HG02588 (cell line): Measurements from ENCODE around the gene NUP205.
"Not testable (repeated sequence)": the region's sequence is repeated elsewhere in the genome, so short reads cannot be mapped to it uniquely, and the experiment has no call there.

ENCODE experiments used
- ATAC-seq: cut with Tn5 transposase; IDR thresholded peaks from one replicate; pipeline ENCODE4 v1.9.1; 2021; ENCODE audit warnings: mild to moderate bottlenecking, moderate library complexity; ENCODE audit not compliant: unreplicated experiment

NUP205 gene

GRCh38 chr7:135664046-135664589 is 106.4 kb downstream of the NUP205 start:
- ATAC-seq, result no peak

DNA sequence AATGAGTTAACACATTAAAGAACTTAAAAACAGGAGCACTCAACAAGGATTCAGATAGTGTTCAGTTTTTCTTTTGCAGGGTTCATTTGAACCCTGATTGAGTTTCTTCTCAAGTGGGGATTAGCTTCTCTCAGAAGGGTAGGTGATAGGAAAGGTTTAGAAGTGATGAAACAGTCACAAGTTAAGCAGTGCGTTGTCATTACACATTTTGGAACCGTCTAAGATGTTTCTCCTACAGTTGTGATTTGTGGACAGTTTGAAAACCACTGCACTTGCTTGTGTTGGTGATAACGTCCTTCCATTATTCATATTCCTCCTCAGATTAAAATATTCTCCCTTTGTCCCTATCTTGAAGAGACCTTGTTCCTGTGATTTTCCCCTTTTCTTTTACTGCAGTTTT is 107.3 kb downstream of the NUP205 start:
- no peak for ATAC-seq

- no peak for ATAC-seq
These were observed 108.4 kb downstream of the NUP205 start for GRCh38 chr7:135666156-135666555.

DNA sequence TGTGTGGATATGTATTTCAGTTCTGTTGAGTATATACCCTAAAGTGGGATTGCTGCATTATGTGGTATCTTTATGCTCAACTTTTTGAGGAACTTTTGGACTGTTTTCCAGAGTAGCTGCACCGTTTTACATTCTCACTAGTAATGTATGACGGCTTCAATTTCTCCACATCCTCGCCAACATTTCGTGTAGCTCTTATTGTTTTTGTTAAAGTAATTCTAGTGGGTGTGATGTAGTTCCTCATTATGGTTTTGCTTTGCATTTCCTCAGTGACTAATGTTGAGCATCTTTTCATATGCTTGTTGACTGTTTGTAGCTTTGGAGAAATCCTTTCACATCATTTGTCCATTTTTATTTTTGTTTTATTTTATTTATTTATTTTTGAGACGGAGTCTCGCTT is 109.1 kb downstream of the NUP205 start:
- no peak for ATAC-seq

DNA sequence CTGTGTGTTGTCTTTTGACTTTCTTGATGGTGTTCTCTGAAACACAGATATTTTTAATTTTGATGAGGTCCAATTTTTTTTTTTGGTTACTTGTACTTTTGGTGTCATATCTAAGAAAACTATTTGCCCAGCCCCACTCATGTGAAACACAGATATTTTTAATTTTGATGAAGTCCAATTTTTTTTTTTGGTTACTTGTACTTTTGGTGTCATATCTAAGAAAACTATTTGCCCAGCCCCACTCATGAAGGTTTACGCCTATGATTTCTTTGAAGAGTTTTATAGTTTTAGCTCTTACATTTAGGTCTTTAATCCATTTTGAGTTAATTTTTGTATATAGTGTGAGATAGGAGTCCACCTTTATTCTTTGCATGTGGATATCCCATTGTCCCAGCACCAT is 109.9 kb downstream of the NUP205 start:
- ATAC-seq, result not testable (repeated sequence)

GRCh38 chr7:135668852-135669395 is 111.2 kb downstream of the NUP205 start:
- not testable (repeated sequence) for ATAC-seq

GRCh38 chr7:135669774-135670173 is 112.1 kb downstream of the NUP205 start:
- no peak for ATAC-seq

DNA sequence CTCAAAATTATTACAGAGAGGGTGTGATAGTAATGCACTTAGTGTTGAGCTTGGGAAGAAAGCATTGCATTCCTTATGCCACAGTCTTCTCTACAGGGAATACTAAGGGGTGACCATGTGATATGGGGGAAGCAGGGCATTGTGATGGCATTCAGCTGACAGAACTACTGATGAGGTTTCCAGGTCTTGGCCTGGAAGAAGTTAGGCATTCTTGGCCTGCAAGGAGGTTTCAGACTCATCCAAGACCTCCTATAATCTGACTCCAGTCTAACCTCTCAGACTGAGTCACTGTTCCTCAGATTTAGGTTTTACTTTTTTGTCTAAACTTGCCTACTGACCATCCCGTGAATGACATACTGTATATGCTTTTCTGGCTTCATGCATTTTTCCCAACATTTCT is 112.5 kb downstream of the NUP205 start:
- ATAC-seq, result no peak

DNA sequence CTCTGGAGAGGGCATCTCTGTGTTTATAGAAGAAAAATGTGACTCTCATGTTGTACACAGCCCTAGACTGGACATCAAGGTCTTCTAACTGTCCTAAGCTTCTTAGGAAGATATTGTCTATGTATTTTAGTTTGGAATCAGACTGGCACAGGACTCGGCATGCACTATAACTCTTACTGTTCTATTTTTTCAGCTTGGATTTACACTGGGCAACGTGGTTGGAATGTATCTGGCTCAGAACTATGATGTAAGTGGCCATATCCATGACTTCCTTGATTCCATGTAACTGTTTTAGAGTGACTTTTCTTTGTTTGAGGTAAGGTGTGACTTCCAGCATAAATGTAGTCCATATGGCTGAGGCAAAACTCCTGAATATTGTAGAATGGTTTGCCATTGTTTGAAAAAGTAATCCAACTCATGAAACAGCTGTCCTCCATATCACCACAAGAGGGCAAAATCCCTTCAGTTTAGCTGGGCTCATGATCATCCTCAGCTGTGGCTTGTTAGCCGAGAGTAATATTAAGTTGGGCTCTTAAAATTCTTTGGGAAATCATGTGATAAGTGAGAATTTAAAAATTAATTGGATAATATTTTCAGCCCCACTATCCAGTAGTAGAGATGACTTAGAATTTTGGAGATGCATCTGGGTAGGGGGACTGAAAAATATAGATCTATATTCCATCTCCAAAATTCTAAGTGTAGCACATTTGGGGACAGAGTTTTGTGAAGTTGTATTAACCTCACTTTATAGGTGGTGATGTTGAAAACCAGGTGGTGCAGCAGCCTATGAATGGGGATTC is 115.0 kb downstream of the NUP205 start:
- peak; percentile 71 for ATAC-seq

DNA sequence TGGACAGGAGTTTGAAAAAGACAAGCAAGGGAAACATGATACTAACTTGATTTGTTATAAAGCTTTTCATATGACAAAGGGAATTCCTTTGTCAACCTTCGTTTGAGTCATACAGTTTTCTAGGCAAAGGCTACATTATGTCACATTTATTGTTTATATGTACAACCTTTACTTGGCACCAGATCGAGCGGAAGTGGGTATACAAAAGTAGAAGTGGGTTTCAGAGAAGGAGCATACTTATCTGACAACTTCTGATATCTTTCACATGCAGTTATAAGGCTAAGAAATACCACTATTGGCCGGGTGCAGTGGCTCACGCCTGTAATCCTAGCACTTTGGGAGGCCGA is 115.6 kb downstream of the NUP205 start:
- ATAC-seq, result no peak

DNA sequence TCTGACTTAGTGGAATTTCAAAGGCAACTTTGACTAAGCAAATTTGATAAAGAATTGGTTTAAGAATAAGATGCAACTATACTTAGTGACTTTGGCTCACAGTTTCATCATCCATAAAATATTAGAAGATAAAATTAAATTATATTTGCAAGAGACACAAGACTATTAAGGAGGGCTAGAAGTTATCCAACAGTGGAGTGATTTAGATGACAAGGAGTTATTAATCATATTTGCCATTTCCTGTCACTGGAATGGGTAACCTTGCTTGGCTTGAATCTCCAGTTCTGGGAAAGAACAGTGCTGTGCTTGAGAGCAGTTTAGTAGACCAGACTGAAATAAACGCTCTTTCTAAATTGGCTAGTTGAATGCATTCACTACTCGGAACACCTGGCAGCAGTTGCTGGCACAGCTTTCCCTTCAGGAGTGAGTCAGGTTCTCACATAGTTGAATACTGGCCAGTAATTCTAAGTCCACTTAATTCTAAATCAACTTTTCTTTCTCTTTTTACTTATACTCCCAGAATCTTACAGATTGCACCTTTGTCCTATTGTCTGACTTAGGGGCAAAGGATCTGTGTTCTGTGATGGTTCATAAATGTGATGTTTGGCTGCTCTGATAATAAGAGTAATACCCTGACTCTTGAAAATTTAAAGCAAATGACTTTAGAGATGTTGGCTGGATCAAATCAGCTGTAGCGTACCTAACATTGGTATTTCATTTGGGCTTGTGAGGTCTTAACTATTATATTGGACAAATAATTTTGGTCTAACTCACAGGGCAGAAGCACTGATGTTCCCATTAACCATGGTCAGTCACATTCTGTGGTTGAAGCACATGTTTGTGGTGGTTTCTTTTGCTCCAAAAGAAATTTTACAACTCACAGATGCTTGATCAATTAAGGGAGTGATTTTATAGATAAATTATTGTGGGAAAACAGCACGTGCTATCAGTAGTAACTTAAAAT is 121.2 kb downstream of the NUP205 start:
- ATAC-seq, result no peak

- no peak for ATAC-seq
These were observed 124.0 kb downstream of the NUP205 start for GRCh38 chr7:135681762-135682161.

DNA sequence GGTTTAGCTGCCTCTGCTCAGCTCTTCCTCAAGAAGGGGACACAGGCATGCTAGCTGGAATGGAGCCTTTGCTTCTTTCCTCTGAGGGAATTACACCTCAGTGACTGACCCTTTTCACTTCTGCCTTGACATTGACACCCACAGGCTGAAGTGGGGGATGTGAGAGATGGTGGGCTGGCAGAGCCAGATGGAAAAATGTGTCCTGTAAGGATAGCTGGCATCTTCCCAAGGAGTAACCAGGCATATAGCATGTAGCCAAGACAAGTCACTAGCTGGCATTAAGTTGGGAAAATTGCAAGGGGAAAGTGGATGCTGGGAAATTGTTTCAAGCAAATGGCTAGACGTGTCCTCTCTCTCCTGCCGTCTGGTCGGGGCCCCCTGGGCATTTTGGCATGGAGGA is 124.5 kb downstream of the NUP205 start:
- no peak for ATAC-seq

DNA sequence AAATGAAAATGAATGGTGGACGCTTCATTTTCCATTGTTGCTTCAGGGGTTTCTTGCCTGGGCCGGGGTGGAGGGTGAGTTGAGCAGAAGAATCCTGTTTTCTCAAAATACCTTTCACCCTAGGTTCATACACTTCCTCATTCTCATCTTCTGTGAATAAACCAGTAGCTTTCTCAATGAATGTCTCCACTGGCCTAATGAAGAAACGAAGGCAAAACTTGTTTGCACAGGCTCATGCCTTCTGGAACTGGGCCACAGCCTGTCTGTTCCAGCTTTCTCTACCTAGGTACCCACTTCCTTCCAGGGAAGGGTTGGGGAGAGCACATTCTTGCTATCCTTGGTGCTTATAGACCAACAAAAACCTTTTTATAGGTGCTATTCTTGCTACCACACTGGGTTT is 125.9 kb downstream of the NUP205 start:
- no peak for ATAC-seq

DNA sequence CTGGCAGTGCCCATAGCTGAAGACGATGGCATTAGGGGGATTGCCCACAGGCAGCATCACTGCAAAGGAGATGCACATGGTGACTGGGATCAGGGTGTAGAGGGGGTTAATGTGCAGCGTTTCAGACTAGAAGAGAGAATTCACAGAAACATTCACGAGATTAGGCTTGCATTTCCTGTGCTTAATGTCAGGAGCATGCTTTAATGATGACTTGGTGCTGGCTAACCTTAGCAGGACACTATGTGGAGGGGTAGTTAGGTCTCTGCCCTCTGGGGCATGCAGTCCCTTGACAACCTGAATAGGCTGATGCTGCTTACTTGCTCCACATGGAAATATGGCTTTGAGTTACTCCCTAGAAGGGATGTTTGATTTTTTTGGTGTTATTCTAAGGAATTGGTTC is 126.4 kb downstream of the NUP205 start:
- no peak for ATAC-seq

- no peak for ATAC-seq
These were observed 127.0 kb downstream of the NUP205 start for GRCh38 chr7:135684699-135685098.

GRCh38 chr7:135685306-135686084 is 127.8 kb downstream of the NUP205 start:
- no peak for ATAC-seq

DNA sequence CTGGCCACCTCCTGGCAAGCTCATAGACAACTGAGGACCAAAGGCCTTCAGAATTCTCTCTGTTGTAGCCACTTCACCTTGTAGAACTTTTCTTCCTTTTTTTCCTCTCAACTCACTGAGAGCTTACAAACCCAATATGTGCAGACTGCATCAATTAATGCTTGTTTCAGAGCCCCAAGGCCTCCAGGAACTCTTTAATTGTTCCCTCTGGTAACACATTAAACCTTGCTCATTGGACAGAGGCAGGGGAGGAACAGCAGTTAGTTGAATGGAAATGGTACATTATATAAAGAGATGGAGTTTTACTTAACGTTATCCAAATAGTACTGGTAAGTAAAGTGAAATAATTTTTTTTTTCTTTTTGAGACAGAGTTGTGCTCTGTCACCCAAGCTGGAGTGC is 129.7 kb downstream of the NUP205 start:
- no peak for ATAC-seq

DNA sequence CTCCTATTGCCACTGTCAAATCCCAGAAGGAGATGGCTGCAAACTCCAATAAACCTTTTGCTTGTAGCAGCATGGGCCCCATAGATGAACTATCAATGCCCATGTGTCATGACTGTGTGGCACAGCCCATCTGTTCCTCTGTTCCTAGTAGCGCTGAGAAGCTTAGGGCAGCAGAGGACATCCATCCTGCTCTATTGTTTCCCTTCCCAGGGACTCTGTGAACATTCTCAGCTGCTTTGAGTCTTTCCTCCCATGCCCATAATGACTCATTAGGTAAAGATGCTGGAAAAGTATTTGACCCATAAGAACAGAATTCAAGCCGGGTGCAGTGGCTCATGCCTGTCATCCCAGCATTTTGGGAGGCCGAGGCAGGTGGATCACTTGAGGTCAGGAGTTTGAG is 132.8 kb downstream of the NUP205 start:
- no peak for ATAC-seq

DNA sequence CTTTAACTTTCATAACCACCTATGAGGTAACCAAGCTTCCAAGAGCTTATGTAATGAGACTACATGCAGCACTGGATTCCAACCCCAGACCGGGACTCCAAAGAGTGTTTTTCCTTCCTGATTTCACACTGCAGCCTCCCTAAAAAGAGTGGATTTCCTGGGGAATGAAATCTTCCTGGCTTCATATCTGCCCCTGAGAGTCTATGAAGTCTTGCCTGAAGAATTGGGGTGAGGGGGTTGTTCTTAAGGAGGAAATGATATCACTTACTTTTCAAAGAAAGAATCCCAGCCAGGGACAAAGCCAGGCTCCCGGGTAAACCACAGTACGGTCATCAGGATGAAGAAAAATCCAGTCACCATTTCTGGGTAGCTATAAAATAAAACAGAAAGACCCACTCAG is 134.3 kb downstream of the NUP205 start:
- ATAC-seq, result no peak

- not testable (repeated sequence) for ATAC-seq
These were observed 134.9 kb downstream of the NUP205 start for GRCh38 chr7:135692606-135693005.
